ENCODE measurements around the gene KCNJ9. TPM values are rescaled to one million over a fixed set of nuclear protein-coding genes. Genes with fewer than 3 reads are reported as not detected.

Gene KCNJ9
- total RNA-seq, 1 experiment from 2014 or later: not detected

GRCh38 chr1:160066829-160067745 lies 14.3 kb upstream of the KCNJ9 start:
- no peak for DNase-seq (ENCODE audit: low read depth)

GRCh38 chr1:160068225-160068624 lies 13.1 kb upstream of the KCNJ9 start:
- no peak for DNase-seq (ENCODE audit: low read depth)

DNA sequence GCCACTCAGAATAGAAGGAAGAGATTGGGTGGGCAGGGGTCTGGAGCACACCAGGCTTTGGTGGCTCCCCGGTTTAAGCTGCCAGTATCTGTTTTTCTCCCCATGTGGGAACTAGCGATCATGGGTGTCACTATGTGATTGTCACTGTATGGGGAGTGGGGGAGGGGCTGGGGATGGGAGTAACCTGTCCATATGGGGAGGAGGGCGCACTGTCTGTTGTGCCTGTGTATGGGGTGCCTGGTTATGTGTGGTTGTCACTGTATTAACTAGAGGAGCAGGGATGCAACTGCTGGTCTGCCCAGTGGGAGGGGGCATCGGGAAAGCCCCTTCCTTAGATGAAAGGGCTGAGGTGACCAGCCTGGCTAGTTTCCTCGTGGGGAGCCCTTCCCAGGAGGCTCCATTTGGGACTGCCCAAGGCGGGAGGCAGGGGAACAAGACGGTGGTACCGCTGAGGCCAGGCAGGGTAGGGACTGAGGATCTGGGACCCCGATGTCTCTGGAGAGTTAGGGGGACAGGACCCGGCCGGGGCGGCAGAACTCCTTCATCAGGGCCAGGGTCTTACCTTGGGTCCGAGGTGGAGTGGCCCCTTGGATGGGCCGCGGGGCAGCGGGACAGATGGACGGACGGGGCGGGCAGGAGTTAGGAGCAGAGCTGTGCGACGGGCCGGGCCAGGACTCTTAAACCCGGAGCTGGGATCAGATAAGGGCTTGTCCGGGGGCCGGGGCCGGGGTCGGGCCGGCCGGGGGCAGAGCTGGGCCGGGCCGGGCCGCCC lies 11.7 kb upstream of the KCNJ9 start, which contains the start of gene KCNJ10:
Gene KCNJ10 (minus strand): TSS at position 701 of the 772 bp plus-strand sequence. CDS start 27,628 bp downstream, outside the sequence.
- DNase-seq (ENCODE audit: low read depth): no peak

DNA sequence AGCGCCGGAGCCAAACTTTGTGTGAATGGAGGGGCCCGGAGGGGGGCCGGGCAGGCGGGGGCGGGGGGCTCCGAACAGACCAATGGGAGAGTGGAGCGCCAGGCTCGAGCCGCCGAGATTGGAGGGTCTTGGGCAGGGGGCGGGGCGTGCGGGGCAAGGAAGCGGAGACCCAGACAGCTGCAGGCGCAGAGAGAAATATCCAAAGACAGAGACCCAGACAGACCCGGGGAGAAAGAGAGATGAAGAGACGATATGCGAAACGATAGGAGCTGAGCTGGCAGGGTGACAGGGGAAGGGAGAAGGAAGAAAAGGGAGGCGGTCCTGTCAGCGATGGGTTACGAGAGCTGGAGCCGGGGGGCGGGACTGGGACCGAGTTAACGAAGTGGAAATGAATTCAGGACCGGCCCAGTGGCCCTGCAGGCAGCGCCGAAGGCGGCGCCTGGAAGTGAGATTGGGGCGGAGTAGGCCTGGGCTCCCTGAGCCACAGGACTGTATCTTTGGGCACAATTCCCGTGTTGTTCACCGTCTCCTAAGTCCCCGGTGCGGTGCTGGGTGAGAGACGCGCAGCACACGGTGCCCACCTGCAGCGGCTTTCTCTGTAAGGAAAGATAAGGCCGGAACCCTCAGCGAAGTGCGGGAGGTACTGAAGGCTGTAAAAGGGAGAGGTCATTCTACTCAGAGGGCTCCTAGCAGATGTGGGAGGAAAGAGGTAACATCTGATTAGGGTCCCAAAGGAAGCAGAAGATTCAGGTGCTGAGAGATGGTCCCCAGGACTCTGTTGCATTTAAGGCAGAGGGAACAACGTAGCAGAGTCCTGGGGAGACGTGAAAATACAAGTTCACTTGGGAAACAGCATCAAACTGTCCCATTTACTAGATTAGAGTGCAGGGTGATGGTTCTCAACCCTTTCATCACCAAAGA lies 10.8 kb upstream of the KCNJ9 start:
- DNase-seq (ENCODE audit: low read depth): peak; percentile 35

DNA sequence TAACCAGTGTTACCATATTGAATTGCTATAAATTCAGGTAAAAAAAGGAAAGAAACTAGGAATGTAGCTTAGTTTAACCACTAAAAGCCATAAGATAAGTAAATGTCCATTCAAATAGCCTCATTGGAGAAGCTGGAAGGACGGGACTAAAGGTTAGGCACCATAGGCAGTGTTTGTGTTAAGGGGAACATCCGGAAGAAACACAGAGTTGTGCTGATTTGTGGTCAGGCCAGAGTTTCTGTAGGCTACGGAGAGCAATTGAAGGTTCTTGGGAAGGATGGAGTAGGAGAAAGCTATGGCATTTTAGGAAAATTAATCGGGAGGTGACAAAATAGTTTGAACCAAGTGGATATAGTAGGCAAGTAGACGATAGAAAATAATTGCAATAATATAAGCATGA lies 10.0 kb upstream of the KCNJ9 start:
- no peak for DNase-seq (ENCODE audit: low read depth)

GRCh38 chr1:160074865-160075264 lies 6.5 kb upstream of the KCNJ9 start:
- no peak for DNase-seq (ENCODE audit: low read depth)

DNA sequence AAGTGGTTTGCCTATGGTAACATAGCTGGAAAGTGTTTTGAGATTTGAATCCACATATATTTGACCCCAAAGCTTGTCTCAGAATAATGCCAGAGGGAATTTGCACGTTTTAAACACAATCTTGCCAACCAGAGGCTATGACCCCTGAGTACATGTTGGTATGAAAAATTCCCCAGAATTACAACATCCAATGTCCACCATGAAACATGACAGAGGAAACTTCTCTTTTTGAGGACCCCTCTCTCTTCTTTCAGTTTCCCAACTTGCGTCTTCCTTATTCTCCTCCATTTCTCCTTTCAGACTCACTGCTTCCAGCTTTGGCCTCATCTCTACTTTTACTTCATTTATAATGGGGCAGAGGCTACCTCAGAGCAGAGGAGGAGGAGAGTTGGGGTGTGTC lies 5.5 kb upstream of the KCNJ9 start:
- no peak for DNase-seq (ENCODE audit: low read depth)

DNA sequence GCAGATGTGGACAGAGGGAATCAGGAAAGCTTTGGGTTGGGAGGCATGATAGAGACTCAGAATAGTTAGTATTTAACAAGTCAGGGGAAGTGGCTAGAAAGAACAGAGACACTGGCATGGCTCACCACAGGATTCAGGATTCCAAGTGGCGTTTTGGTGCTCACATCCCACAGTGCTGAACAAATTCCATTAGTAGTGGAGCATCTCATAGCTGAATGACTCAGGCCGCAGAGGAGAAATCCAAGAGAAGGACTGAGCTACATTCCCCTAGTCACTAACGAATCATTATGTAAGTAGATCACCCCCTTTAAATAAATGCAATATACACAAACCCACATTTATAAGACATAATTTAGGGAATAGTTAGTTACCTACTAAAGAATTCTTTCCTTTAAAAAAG lies 5.0 kb upstream of the KCNJ9 start:
- no peak for DNase-seq (ENCODE audit: low read depth)

DNA sequence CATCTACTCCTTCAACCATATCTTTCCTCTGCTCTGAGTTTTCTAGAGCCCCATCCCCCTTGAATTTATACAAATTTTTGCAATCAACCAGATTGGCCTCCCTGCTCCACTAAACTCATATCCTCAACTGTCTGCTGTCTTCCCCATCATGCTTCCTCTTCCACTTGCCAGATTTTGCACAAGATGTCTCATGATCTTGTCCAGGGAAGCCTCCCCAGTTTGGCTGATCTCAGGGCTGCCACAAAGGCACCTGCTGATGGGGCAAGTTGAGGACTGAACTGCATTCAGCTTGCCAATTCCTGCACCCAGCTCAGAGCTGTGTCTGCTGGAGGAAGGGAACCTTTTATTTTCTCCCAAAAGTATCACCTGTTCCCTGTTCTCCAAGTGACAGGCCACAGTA lies 3.9 kb upstream of the KCNJ9 start:
- no peak for DNase-seq (ENCODE audit: low read depth)

GRCh38 chr1:160078512-160079195 lies 2.7 kb upstream of the KCNJ9 start:
- peak; percentile 31 for DNase-seq (ENCODE audit: low read depth)

GRCh38 chr1:160079448-160079847 lies 1.9 kb upstream of the KCNJ9 start:
- no peak for DNase-seq (ENCODE audit: low read depth)

- DNase-seq (ENCODE audit: low read depth): peak; percentile 21
Measured at GRCh38 chr1:160080381-160081100, 797 bp upstream of the KCNJ9 start.

GRCh38 chr1:160082487-160082886 lies 1.1 kb downstream of the KCNJ9 start:
- DNase-seq (ENCODE audit: low read depth): no peak

- no peak for DNase-seq (ENCODE audit: low read depth)
Measured at GRCh38 chr1:160082926-160083325, 1.6 kb downstream of the KCNJ9 start.

DNA sequence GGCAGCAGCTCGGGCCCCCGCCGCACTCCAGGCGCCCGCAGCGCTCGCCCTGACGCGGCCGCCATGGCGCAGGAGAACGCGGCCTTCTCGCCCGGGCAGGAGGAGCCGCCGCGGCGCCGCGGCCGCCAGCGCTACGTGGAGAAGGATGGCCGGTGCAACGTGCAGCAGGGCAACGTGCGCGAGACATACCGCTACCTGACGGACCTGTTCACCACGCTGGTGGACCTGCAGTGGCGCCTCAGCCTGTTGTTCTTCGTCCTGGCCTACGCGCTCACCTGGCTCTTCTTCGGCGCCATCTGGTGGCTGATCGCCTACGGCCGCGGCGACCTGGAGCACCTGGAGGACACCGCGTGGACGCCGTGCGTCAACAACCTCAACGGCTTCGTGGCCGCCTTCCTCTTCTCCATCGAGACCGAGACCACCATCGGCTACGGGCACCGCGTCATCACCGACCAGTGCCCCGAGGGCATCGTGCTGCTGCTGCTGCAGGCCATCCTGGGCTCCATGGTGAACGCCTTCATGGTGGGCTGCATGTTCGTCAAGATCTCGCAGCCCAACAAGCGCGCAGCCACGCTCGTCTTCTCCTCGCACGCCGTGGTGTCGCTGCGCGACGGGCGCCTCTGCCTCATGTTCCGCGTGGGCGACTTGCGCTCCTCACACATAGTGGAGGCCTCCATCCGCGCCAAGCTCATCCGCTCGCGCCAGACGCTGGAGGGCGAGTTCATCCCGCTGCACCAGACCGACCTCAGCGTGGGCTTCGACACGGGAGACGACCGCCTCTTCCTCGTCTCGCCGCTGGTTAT lies 2.8 kb downstream of the KCNJ9 start:
- no peak for DNase-seq (ENCODE audit: low read depth)

GRCh38 chr1:160084771-160085321 lies 3.5 kb downstream of the KCNJ9 start:
- no peak for DNase-seq (ENCODE audit: low read depth)

DNA sequence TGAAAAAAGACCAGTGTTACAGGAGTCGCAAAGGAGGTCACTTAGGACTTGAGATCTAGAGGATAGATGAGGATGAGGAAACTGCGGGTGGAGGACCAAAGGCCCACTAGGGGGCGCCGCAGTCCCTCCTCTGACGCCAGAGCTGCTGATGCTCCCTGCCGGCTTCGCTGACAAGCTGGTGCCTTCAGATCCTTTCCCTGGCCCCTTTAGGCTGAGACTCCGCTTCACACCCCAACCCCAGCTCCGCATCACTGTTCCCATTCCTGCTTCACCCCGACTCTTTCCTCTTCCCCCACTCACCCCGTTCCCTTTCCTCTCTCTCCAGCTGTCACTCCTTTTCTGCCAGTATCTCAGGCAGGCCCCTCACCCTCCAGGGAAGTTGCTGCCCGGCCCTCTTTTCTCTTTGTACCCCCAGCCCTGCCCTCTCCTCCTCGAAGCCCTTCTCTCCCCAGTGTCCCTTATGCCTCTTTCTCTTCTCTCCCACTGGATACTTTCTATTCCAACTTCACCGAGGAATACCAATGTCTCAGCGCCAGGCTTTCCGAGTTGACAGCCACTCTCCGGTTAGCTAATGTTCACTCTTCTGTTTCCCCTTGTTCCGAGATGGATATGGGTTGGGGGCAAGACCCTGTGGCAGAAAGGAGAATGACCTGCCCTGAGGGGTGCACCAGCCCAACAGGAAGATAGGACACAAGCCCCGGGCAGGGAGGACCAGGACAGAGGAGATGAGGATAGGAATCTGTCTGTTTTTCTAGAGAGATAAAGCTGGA lies 4.5 kb downstream of the KCNJ9 start:
- peak; percentile 58 for DNase-seq (ENCODE audit: low read depth)

DNA sequence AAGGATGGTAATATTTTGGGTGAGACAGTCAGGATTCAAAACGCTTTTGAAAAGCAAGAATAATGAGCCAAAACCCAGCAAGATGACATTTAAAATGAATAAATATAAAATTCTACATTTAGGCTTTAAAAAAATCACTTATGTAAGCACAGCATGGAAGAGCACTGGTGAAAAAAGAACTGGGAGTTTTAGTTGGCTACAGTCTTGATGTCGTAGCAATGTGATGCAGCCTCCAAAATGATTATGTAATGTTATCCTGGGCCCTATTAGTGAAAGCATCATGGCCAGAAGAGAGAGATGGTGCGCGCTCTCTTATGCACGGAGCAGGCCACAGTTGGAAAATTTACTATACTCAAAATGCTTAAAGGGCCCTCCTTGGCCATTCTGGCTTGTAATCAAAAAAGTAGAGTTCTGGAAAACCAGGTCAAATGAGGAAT lies 5.1 kb downstream of the KCNJ9 start:
- DNase-seq (ENCODE audit: low read depth): no peak

Measured in LHCN-M2 (cell line).